ENCODE measurements around the gene ZNF302. TPM values are rescaled to one million over a fixed set of nuclear protein-coding genes. Genes with fewer than 3 reads are reported as not detected.
A peak's percentile ranks its signal among the peaks of the same experiment; 100 is the strongest.

The ZNF302 gene
- total RNA-seq, 4 donors from 2014 or later: 6.0 to 23.5 (median 6.2) TPM

GRCh38 chr19:34712395-34713261 lies 35.1 kb downstream of the ZNF302 start:
- intact Hi-C loops (cut with DNase I): loop anchor here (5.0 kb wide), 2 partner anchors 70 to 215 kb away; no protein-coding TSS in a partner anchor
- H3K4me3 ChIP-seq: no peak overlapping the region
- peaks cover 0 to 4% (median 0%) of the 10 kb centered on the region in 4 donors for H3K27me3 ChIP-seq
- TF ChIP-seq, protein P1, sequence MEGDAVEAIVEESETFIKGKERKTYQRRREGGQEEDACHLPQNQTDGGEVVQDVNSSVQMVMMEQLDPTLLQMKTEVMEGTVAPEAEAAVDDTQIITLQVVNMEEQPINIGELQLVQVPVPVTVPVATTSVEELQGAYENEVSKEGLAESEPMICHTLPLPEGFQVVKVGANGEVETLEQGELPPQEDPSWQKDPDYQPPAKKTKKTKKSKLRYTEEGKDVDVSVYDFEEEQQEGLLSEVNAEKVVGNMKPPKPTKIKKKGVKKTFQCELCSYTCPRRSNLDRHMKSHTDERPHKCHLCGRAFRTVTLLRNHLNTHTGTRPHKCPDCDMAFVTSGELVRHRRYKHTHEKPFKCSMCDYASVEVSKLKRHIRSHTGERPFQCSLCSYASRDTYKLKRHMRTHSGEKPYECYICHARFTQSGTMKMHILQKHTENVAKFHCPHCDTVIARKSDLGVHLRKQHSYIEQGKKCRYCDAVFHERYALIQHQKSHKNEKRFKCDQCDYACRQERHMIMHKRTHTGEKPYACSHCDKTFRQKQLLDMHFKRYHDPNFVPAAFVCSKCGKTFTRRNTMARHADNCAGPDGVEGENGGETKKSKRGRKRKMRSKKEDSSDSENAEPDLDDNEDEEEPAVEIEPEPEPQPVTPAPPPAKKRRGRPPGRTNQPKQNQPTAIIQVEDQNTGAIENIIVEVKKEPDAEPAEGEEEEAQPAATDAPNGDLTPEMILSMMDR (IDR thresholded peaks at IDR 0.05): peak; percentile 70 to 89 (median 82)
- no peak for TF ChIP-seq POLR2A (IDR thresholded peaks at IDR 0.05)
- no peaks in the 10 kb centered on the region for H3K36me3 ChIP-seq
- H3K27ac ChIP-seq: no peak overlapping the region
- DNase-seq: no peak
- peaks cover 0 to 7% (median 0%) of the 10 kb centered on the region in 3 donors for H3K9me3 ChIP-seq
- H3K4me1 ChIP-seq: no peaks in the 10 kb centered on the region
- WGBS, 2 donors: 28 to 34% methylated on average over 11 of the region's 11 CpGs

DNA sequence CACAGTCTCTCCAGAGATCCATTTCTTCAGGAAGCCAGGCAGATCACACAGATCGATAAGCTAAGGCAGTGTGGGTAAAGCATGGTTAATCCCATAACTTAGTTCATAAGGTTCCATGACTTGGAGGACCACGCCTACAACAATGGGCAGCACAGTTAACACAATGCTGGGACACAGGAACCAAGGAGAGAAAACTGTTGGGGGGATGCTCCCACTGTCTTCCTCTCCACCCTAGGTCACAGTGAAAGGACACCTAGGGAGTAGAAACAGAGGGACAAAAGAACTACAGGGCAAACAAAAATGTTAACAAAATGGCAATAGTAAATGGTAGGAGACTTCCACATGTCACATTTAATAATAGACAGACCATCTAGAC lies 35.8 kb downstream of the ZNF302 start:
- intact Hi-C loops (cut with DNase I): loop anchor here (5.0 kb wide), 2 partner anchors 71 to 216 kb away; no protein-coding TSS in a partner anchor
- Histone ChIP-seq H3K36me3 (no peaks in the 10 kb centered on the region), H3K9me3 (peaks cover 0 to 7% (median 0%) of the 10 kb centered on the region in 3 donors), H3K4me1 (no peaks in the 10 kb centered on the region), H3K4me3 (no peak overlapping the region), H3K27me3 (peaks cover 0 to 4% (median 0%) of the 10 kb centered on the region in 4 donors), H3K27ac (no peak overlapping the region)
- WGBS, 2 donors: 65 to 72% methylated on average over 2 of the region's 2 CpGs
- DNase-seq: no peak
- TF ChIP-seq, protein P1 (IDR thresholded peaks at IDR 0.05): no peak
- TF ChIP-seq POLR2A (IDR thresholded peaks at IDR 0.05): no peak

- no peak for DNase-seq
- Histone ChIP-seq H3K4me3 (no peak overlapping the region), H3K9me3 (peaks cover 0 to 7% (median 0%) of the 10 kb centered on the region in 3 donors), H3K27me3 (peaks cover 0 to 4% (median 0%) of the 10 kb centered on the region in 4 donors), H3K4me1 (no peaks in the 10 kb centered on the region), H3K27ac (no peak overlapping the region), H3K36me3 (no peaks in the 10 kb centered on the region)
- intact Hi-C loops (cut with DNase I): no loop called here
- TF ChIP-seq, protein P1 (IDR thresholded peaks at IDR 0.05): no peak
- no peak for TF ChIP-seq POLR2A (IDR thresholded peaks at IDR 0.05)
Observed at GRCh38 chr19:34715357-34715756, 37.9 kb downstream of the ZNF302 start.

GRCh38 chr19:34722353-34722752 lies 44.9 kb downstream of the ZNF302 start:
- H3K9me3 ChIP-seq: no peaks in the 10 kb centered on the region
- no peaks in the 10 kb centered on the region for H3K4me1 ChIP-seq
- H3K27ac ChIP-seq: no peak overlapping the region
- H3K27me3 ChIP-seq: peaks cover 0 to 19% (median 0%) of the 10 kb centered on the region in 4 donors
- no peak for DNase-seq
- H3K4me3 ChIP-seq: no peak overlapping the region
- no peak for TF ChIP-seq POLR2A (IDR thresholded peaks at IDR 0.05)
- TF ChIP-seq, protein P1 (IDR thresholded peaks at IDR 0.05): no peak
- 52 to 66% methylated on average over 3 to 9 of the region's 11 CpGs for WGBS, 2 donors
- no peaks in the 10 kb centered on the region for H3K36me3 ChIP-seq
- intact Hi-C loops (cut with DNase I): no loop called here

GRCh38 chr19:34725400-34725799 lies 47.9 kb downstream of the ZNF302 start:
- intact Hi-C loops (cut with DNase I): no loop called here
- Histone ChIP-seq H3K4me3 (no peak overlapping the region), H3K9me3 (no peaks in the 10 kb centered on the region), H3K36me3 (no peaks in the 10 kb centered on the region), H3K4me1 (no peaks in the 10 kb centered on the region), H3K27me3 (peaks cover 0 to 19% (median 0%) of the 10 kb centered on the region in 4 donors), H3K27ac (no peak overlapping the region)
- DNase-seq: no peak
- 26 to 39% methylated on average over 4 to 6 of the region's 6 CpGs for WGBS, 2 donors
- TF ChIP-seq POLR2A (IDR thresholded peaks at IDR 0.05): no peak
- TF ChIP-seq, protein P1 (IDR thresholded peaks at IDR 0.05): no peak
